ENCODE measurements around the gene USP14. TPM values are rescaled to one million over a fixed set of nuclear protein-coding genes. Genes with fewer than 3 reads are reported as not detected.

The USP14 gene
- total RNA-seq, 1 experiment from 2014 or later, result 73.2 TPM

GRCh38 chr18:192801-193200 lies 34.4 kb downstream of the USP14 start:
- no peak for TF ChIP-seq CTCF (IDR thresholded peaks at IDR 0.05; ENCODE audit: unreplicated experiment)
- Mint-ChIP-seq H3K36me3 (ENCODE audit: insufficient read depth, unreplicated experiment) (peaks cover 13% of the 10 kb centered on the region), H3K27ac (ENCODE audit: unreplicated experiment) (no peak overlapping the region), H3K4me1 (ENCODE audit: low read depth, unreplicated experiment) (no peaks in the 10 kb centered on the region), H3K27me3 (ENCODE audit: unreplicated experiment) (no peaks in the 10 kb centered on the region), H3K4me3 (ENCODE audit: low read depth, unreplicated experiment) (no peak overlapping the region), H3K9me3 (ENCODE audit: low read depth, unreplicated experiment) (no peaks in the 10 kb centered on the region)
- CTCF ChIA-PET, result no interaction called here
- intact Hi-C loops (cut with micrococcal nuclease; ENCODE audit: unreplicated experiment), result loop anchor here (5.0 kb wide), 1 partner anchor 40 kb away; no protein-coding TSS in a partner anchor
- no TSS peak for BruUV-seq (replicated peaks)
- no peak for DNase-seq

- no TSS peak for BruUV-seq (replicated peaks)
- H3K27ac Mint-ChIP-seq (ENCODE audit: unreplicated experiment), result no peak overlapping the region
- intact Hi-C loops (cut with micrococcal nuclease; ENCODE audit: unreplicated experiment), result no loop called here
- H3K9me3 Mint-ChIP-seq (ENCODE audit: low read depth, unreplicated experiment), result no peaks in the 10 kb centered on the region
- CTCF ChIA-PET, result no interaction called here
- TF ChIP-seq CTCF (IDR thresholded peaks at IDR 0.05; ENCODE audit: unreplicated experiment), result no peak
- DNase-seq, result no peak
- H3K4me1 Mint-ChIP-seq (ENCODE audit: low read depth, unreplicated experiment), result no peaks in the 10 kb centered on the region
- peaks cover 7% of the 10 kb centered on the region for H3K36me3 Mint-ChIP-seq (ENCODE audit: insufficient read depth, unreplicated experiment)
- H3K27me3 Mint-ChIP-seq (ENCODE audit: unreplicated experiment), result no peaks in the 10 kb centered on the region
- H3K4me3 Mint-ChIP-seq (ENCODE audit: low read depth, unreplicated experiment), result no peak overlapping the region
Measured at GRCh38 chr18:195651-196050, 37.3 kb downstream of the USP14 start.

GRCh38 chr18:199214-199613 lies 40.9 kb downstream of the USP14 start:
- Mint-ChIP-seq H3K27me3 (ENCODE audit: unreplicated experiment) (no peaks in the 10 kb centered on the region), H3K4me1 (ENCODE audit: low read depth, unreplicated experiment) (no peaks in the 10 kb centered on the region)

GRCh38 chr18:199768-200167 lies 41.4 kb downstream of the USP14 start:
- H3K4me1 Mint-ChIP-seq (ENCODE audit: low read depth, unreplicated experiment), result no peaks in the 10 kb centered on the region
- CTCF ChIA-PET, result no interaction called here
- intact Hi-C loops (cut with micrococcal nuclease; ENCODE audit: unreplicated experiment), result no loop called here
- no peak for DNase-seq
- H3K4me3 Mint-ChIP-seq (ENCODE audit: low read depth, unreplicated experiment), result no peak overlapping the region
- no peak overlapping the region for H3K27ac Mint-ChIP-seq (ENCODE audit: unreplicated experiment)
- H3K36me3 Mint-ChIP-seq (ENCODE audit: insufficient read depth, unreplicated experiment), result peaks cover 13% of the 10 kb centered on the region
- no peak for TF ChIP-seq CTCF (IDR thresholded peaks at IDR 0.05; ENCODE audit: unreplicated experiment)
- H3K27me3 Mint-ChIP-seq (ENCODE audit: unreplicated experiment), result no peaks in the 10 kb centered on the region
- no TSS peak for BruUV-seq (replicated peaks)
- H3K9me3 Mint-ChIP-seq (ENCODE audit: low read depth, unreplicated experiment), result no peaks in the 10 kb centered on the region

More at GRCh38 chr18:199214-199613, 40.9 kb downstream of the USP14 start:
- Mint-ChIP-seq H3K4me3 (ENCODE audit: low read depth, unreplicated experiment) (no peak overlapping the region), H3K9me3 (ENCODE audit: low read depth, unreplicated experiment) (no peaks in the 10 kb centered on the region), H3K36me3 (ENCODE audit: insufficient read depth, unreplicated experiment) (peaks cover 13% of the 10 kb centered on the region), H3K27ac (ENCODE audit: unreplicated experiment) (no peak overlapping the region)
- CTCF ChIA-PET, result no interaction called here
- no peak for DNase-seq
- no TSS peak for BruUV-seq (replicated peaks)
- no peak for TF ChIP-seq CTCF (IDR thresholded peaks at IDR 0.05; ENCODE audit: unreplicated experiment)
- intact Hi-C loops (cut with micrococcal nuclease; ENCODE audit: unreplicated experiment), result no loop called here

Data from Calu3 (cell line).